Mesothelial cell of epicardium (in vitro differentiated cells): ENCODE data around the gene CRACDL. TPM values are rescaled to one million over a fixed set of nuclear protein-coding genes. Genes with fewer than 3 reads are reported as not detected.

Experiments used
- DNase-seq, 2 experiments: peaks; one replicate each; pipeline ENCODE4 v3.0.0; 2021; ENCODE audit warnings: low spot score in 2 of 2; ENCODE audit not compliant: unreplicated experiment in 2 of 2
- H3K27ac Mint-ChIP-seq: 2 replicates; pipeline ENCODE4 v1.8.0; 2021; ENCODE audit warnings: mixed read lengths
- H3K27me3 Mint-ChIP-seq: 2 replicates; pipeline ENCODE4 v1.8.0; 2021; ENCODE audit warnings: low read depth, mixed read lengths
- H3K36me3 Mint-ChIP-seq: 2 replicates; pipeline ENCODE4 v1.8.0; 2021; ENCODE audit warnings: mixed read lengths
- H3K4me1 Mint-ChIP-seq: 2 replicates; pipeline ENCODE4 v1.8.0; 2021; ENCODE audit warnings: mixed read lengths
- H3K4me3 Mint-ChIP-seq: 2 replicates; pipeline ENCODE4 v1.8.0; 2021; ENCODE audit warnings: mild to moderate bottlenecking, moderate library complexity, mixed read lengths
- H3K9me3 Mint-ChIP-seq: 2 replicates; pipeline ENCODE4 v1.8.0; 2021; ENCODE audit warnings: mixed read lengths
- CTCF ChIP-seq: fragments of 200-600 bp; sonication (generic); IDR thresholded peaks from one replicate; pipeline ENCODE4 v1.5.0; 2021; ENCODE audit warnings: antibody characterized with exemption; ENCODE audit not compliant: unreplicated experiment
- total RNA-seq: library from RNA; stranded (reverse); gene quantifications from 3 replicates; pipeline ENCODE4 v1.2.1, GENCODE V29; 2021

The CRACDL gene
- total RNA-seq, 1 donor from 2014 or later: 1.7 TPM

GRCh38 chr2:98833172-98833916 is 102.7 kb downstream of the CRACDL start:
- no peak for TF ChIP-seq CTCF
- H3K36me3 Mint-ChIP-seq: no peaks in the 10 kb centered on the region
- peaks cover 3% of the 10 kb centered on the region for H3K27me3 Mint-ChIP-seq
- H3K4me1 Mint-ChIP-seq: peaks cover 6% of the 10 kb centered on the region
- H3K9me3 Mint-ChIP-seq: no peaks in the 10 kb centered on the region
- H3K4me3 Mint-ChIP-seq: no peak overlapping the region
- no peak overlapping the region for H3K27ac Mint-ChIP-seq
- no peak for DNase-seq

GRCh38 chr2:98832172-98832571 is 103.9 kb downstream of the CRACDL start:
- H3K27ac Mint-ChIP-seq: no peak overlapping the region
- H3K4me1 Mint-ChIP-seq: peaks cover 6% of the 10 kb centered on the region
- H3K36me3 Mint-ChIP-seq: no peaks in the 10 kb centered on the region
- no peak for TF ChIP-seq CTCF
- H3K4me3 Mint-ChIP-seq: no peak overlapping the region
- no peak for DNase-seq
- peaks cover 11% of the 10 kb centered on the region for H3K27me3 Mint-ChIP-seq
- no peaks in the 10 kb centered on the region for H3K9me3 Mint-ChIP-seq

GRCh38 chr2:98830571-98831145 is 105.4 kb downstream of the CRACDL start:
- Mint-ChIP-seq H3K4me3 (no peak overlapping the region), H3K4me1 (no peaks in the 10 kb centered on the region), H3K36me3 (no peaks in the 10 kb centered on the region), H3K9me3 (no peaks in the 10 kb centered on the region), H3K27ac (no peak overlapping the region), H3K27me3 (peaks cover 23% of the 10 kb centered on the region)
- TF ChIP-seq CTCF: no peak
- DNase-seq: no peak

GRCh38 chr2:98829581-98830270 is 106.3 kb downstream of the CRACDL start:
- H3K4me1 Mint-ChIP-seq: no peaks in the 10 kb centered on the region
- H3K9me3 Mint-ChIP-seq: no peaks in the 10 kb centered on the region
- no peaks in the 10 kb centered on the region for H3K36me3 Mint-ChIP-seq
- H3K4me3 Mint-ChIP-seq: no peak overlapping the region
- peaks cover 32% of the 10 kb centered on the region for H3K27me3 Mint-ChIP-seq
- no peak for TF ChIP-seq CTCF
- no peak overlapping the region for H3K27ac Mint-ChIP-seq
- no peak for DNase-seq

GRCh38 chr2:98828793-98829371 is 107.1 kb downstream of the CRACDL start:
- Mint-ChIP-seq H3K36me3 (no peaks in the 10 kb centered on the region), H3K27ac (no peak overlapping the region), H3K9me3 (no peaks in the 10 kb centered on the region), H3K27me3 (peaks cover 39% of the 10 kb centered on the region), H3K4me3 (no peak overlapping the region), H3K4me1 (peaks cover 2% of the 10 kb centered on the region)
- no peak for DNase-seq
- no peak for TF ChIP-seq CTCF
